Breast epithelium (tissue), 3 donors: ENCODE measurements around the gene SPG7.

Experiments used
- CTCF ChIP-seq, 3 donors: fragments of 450-650 bp; IDR thresholded peaks; one replicate each; pipeline ENCODE4 v1.5.1; 2016 to 2017; ENCODE audit warnings: antibody characterized with exemption in 3 of 3, mild to moderate bottlenecking in 3 of 3, moderate library complexity in 3 of 3
- POLR2A ChIP-seq: fragments of 450-650 bp; IDR thresholded peaks from one replicate; pipeline ENCODE4 v1.6.1; 2016; ENCODE audit warnings: antibody characterized with exemption, mild to moderate bottlenecking, moderate library complexity

- no peak for TF ChIP-seq CTCF (IDR thresholded peaks at IDR 0.05)
- no peak for TF ChIP-seq POLR2A
Observed at GRCh38 chr16:89602273-89602951, 94.2 kb downstream of the SPG7 start.
